Esophagus squamous epithelium (tissue), 5 donors: ENCODE data around the gene KRTDAP. TPM values are rescaled to one million over a fixed set of nuclear protein-coding genes. Genes with fewer than 3 reads are reported as not detected.

ENCODE experiments used
- DNase-seq: peaks from one replicate; lab custom pipeline; 2025; lab: John Stamatoyannopoulos, UW
- H3K27ac ChIP-seq, 4 donors: fragments of 200-600 bp; sonication (generic); one replicate each; pipeline ENCODE4 v1.5.1; 2016 to 2019; ENCODE audit warnings: mild to moderate bottlenecking in 1 of 4
- H3K27me3 ChIP-seq, 4 donors: fragments of 200-600 bp; sonication (generic); 1 replicate in 3 of 4; 2 replicates in 1 of 4; pipeline versions ENCODE4 v1.5.1 to v1.6.0; 2017 to 2021; ENCODE audit warnings: antibody characterized with exemption in 1 of 4
- H3K36me3 ChIP-seq, 3 donors: fragments of 200-600 bp; sonication (generic); one replicate each; pipeline ENCODE4 v1.5.1; 2016 to 2019
- H3K4me1 ChIP-seq, 3 donors: fragments of 200-600 bp; sonication (generic); one replicate each; pipeline ENCODE4 v1.5.1; 2017 to 2019
- H3K4me3 ChIP-seq, 4 donors: fragments of 200-600 bp; sonication (generic); 1 replicate in 3 of 4; 2 replicates in 1 of 4; pipeline ENCODE4 v1.5.1; 2016 to 2019; ENCODE audit warnings: mild to moderate bottlenecking in 2 of 4, moderate library complexity in 1 of 4
- H3K9me3 ChIP-seq, 3 donors: fragments of 200-600 bp; sonication (generic); one replicate each; pipeline ENCODE4 v1.5.1; 2016 to 2019
- POLR2A ChIP-seq, 4 donors: fragments of 450-650 bp; IDR thresholded peaks; one replicate each; pipeline ENCODE4 v1.6.1; 2017; ENCODE audit warnings: antibody characterized with exemption in 4 of 4, mild to moderate bottlenecking in 4 of 4, moderate library complexity in 3 of 4
- WGBS, 2 donors: methylation state at CpG; one replicate each; pipeline ENCODE4 v1.1.5; 2018; 5-methylcytosine and 5-hydroxymethylcytosine counted together
- intact Hi-C: fragments of 100-400 bp; cut with DNase I; formaldehyde crosslinking; loops from one replicate; pipeline ENCODE4 v1.15.0; 2022
- total RNA-seq, 4 donors: library from RNA; depleted of rRNA; stranded (reverse); fragments of >200 nt; gene quantifications; one replicate each; pipeline ENCODE4 v1.1.0, GENCODE V29; 2016
- TF ChIP-seq, protein P1 (sequence below), 6 experiments: fragments of 450-650 bp in 4 of 6; fragments of 200-600 bp in 2 of 6; sonication (generic) in 2 of 6; IDR thresholded peaks; one replicate each; pipeline ENCODE4 v1.5.1; 2016 to 2019; ENCODE audit warnings: antibody characterized with exemption in 6 of 6, mild to moderate bottlenecking in 4 of 6, moderate library complexity in 4 of 6
- donor health status: DM: yes; HTN: yes; CAD: no.

Gene KRTDAP
- total RNA-seq, 4 donors from 2014 or later, result 4.6 to 656 (median 111) TPM

DNA sequence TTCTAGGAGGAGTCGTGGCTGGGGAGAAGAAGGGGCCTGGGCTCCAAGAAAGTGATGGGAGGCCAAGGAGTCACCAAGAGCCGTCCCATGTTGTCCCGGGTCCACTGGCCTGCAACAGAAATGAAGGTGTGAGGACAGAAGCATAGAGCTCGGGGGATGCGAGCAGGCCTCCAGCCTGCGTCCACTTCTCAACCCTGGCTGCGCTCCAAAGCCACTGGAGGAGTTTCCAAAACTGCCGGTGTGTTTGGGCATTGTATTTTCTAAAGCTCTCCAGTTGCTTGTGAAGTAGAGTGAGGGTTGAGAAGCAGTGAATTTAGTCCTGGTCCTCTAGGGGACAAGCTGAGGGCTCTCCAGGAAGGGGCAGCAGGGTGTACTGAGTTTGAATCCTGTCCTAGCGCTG, 29.2 kb downstream of the KRTDAP start:
- Histone ChIP-seq H3K4me3 (no peak overlapping the region), H3K4me1 (peaks cover 12 to 32% (median 15%) of the 10 kb centered on the region in 3 donors), H3K36me3 (no peaks in the 10 kb centered on the region), H3K9me3 (no peaks in the 10 kb centered on the region), H3K27ac (no peak overlapping the region), H3K27me3 (peaks cover 0 to 6% (median 0%) of the 10 kb centered on the region in 4 donors)
- WGBS, 2 donors, result 78 to 80% methylated on average over 9 of the region's 9 CpGs
- no peak for TF ChIP-seq POLR2A (IDR thresholded peaks at IDR 0.05)
- TF ChIP-seq, protein P1, sequence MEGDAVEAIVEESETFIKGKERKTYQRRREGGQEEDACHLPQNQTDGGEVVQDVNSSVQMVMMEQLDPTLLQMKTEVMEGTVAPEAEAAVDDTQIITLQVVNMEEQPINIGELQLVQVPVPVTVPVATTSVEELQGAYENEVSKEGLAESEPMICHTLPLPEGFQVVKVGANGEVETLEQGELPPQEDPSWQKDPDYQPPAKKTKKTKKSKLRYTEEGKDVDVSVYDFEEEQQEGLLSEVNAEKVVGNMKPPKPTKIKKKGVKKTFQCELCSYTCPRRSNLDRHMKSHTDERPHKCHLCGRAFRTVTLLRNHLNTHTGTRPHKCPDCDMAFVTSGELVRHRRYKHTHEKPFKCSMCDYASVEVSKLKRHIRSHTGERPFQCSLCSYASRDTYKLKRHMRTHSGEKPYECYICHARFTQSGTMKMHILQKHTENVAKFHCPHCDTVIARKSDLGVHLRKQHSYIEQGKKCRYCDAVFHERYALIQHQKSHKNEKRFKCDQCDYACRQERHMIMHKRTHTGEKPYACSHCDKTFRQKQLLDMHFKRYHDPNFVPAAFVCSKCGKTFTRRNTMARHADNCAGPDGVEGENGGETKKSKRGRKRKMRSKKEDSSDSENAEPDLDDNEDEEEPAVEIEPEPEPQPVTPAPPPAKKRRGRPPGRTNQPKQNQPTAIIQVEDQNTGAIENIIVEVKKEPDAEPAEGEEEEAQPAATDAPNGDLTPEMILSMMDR (IDR thresholded peaks at IDR 0.05), result no peak
- DNase-seq, result no peak
- intact Hi-C loops, result no loop called here

DNA sequence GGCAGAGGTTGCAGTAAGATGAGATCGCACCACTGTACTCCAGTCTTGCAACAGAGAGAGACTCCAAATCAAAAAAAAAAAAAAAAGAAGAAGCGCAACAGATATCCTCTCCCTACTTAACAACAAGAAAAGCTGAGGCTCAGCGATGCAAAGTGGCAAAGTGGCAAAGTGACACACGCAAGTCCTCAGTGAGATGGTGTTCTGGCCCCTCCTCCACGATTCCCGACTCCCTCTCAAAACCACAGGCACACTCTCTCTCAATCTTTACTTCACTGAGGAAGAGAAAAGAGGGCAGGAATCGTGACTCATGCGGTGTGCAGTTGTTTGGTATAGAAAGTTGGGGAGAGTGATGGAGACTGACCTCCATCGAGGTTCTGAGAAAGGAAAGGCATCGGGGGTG, 29.7 kb downstream of the KRTDAP start:
- Histone ChIP-seq H3K27me3 (peaks cover 0 to 5% (median 0%) of the 10 kb centered on the region in 4 donors), H3K27ac (no peak overlapping the region), H3K36me3 (no peaks in the 10 kb centered on the region), H3K4me1 (peaks cover 12 to 32% (median 15%) of the 10 kb centered on the region in 3 donors), H3K9me3 (no peaks in the 10 kb centered on the region), H3K4me3 (no peak overlapping the region)
- 64 to 77% methylated on average over 10 of the region's 10 CpGs for WGBS, 2 donors
- TF ChIP-seq POLR2A (IDR thresholded peaks at IDR 0.05), result no peak
- TF ChIP-seq, protein P1 (IDR thresholded peaks at IDR 0.05), result no peak
- DNase-seq, result no peak
- intact Hi-C loops, result no loop called here

DNA sequence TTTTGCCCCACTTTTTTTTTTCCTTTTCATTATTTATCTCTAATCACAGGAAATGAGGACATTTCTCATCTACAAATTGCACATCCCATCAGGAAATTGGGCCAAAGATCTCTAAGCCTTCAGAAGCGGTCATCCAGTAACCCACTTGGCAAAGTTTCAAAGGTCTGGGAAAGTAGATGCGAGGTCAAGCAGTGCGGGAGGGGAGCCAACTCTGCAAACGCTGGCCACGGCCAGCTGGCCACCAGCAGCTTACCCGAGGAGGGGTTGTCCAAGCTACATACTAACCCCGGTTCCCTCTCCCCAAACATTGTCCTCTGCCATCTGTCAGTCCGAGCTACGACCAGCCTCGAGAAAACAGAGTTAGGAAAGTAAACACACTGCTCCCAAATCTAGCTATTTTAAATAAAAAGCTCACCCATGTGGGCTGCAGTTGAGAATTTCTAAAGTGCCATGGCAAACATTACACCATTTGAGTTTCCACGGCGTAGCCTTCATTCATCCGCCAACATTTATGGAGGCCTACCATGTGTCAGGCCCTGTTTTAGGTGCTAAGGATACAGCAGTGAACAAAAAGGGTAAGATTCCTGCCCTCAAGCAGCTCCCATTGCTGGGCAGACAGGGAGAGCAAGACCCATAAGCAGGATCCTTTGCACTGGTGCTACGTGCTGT, 30.7 kb downstream of the KRTDAP start:
- 43 to 45% methylated on average over 12 to 13 of the region's 14 CpGs for WGBS, 2 donors
- TF ChIP-seq, protein P1 (IDR thresholded peaks at IDR 0.05), result no peak
- no peak for TF ChIP-seq POLR2A (IDR thresholded peaks at IDR 0.05)
- Histone ChIP-seq H3K27me3 (peaks cover 0 to 5% (median 0%) of the 10 kb centered on the region in 4 donors), H3K27ac (no peak overlapping the region), H3K4me3 (no peak overlapping the region), H3K36me3 (no peaks in the 10 kb centered on the region), H3K4me1 (peaks cover 12 to 32% (median 15%) of the 10 kb centered on the region in 3 donors), H3K9me3 (no peaks in the 10 kb centered on the region)
- DNase-seq, result no peak
- intact Hi-C loops, result no loop called here

DNA sequence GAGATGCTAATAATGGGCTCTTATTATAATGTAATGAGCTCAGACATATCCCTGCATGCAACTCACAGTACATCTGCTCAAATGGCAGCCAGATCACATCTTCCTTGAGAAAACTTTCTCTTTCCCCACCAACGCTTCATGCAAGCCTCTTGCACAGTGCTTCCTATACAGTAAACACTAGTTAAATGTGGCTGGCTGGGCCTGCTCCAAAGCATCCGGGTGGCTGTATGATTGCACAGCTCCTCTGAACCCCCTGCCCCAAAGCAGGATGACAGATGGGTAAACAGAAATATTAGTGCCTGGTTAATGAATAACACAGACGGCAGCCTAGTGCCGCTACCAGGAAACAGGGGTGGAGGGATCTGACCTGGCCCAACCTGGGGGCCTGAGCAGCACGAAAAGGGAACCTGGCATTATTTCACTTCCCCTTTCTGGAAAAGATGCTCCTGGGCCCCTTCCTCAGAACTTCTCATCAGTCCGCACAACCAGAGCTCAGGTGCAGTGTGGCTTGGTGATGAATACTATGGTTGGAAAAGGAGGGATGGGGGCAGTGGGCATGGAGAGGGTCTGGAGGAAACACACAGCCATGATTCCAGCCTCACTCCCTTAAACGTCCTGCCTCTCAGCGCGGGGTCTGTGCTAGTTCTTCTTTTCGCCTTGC, 31.4 kb downstream of the KRTDAP start:
- no peak overlapping the region for H3K4me3 ChIP-seq
- no peak for DNase-seq
- no peaks in the 10 kb centered on the region for H3K36me3 ChIP-seq
- H3K27ac ChIP-seq, result peak overlapping the region in 2 of 4 donors; percentile 49 to 52
- H3K4me1 ChIP-seq, result peaks cover 12 to 32% (median 15%) of the 10 kb centered on the region in 3 donors
- TF ChIP-seq POLR2A (IDR thresholded peaks at IDR 0.05), result no peak
- TF ChIP-seq, protein P1 (IDR thresholded peaks at IDR 0.05), result no peak
- H3K27me3 ChIP-seq, result peaks cover 0 to 5% (median 0%) of the 10 kb centered on the region in 4 donors
- H3K9me3 ChIP-seq, result no peaks in the 10 kb centered on the region
- intact Hi-C loops, result no loop called here
- WGBS, 2 donors, result 25 to 42% methylated on average over 9 of the region's 10 CpGs

DNA sequence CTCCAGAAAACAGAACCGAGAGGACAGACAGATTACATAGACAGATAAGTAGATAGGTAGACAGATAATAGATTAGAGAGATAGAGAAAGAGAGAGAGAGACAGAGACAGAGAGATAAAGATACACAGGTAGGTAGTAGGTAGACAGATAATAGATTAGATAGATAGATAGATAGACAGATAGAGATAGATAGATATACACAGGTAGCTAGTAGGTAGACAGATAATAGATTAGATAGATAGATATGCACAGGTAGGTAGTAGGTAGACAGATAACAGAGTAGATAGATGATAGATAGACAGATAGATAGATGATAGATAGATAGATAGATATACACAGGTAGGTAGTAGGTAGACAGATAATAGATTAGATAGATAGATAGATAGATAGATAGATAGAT, 32.1 kb downstream of the KRTDAP start:
- WGBS, 2 donors, result 53 to 64% methylated on average over 1 of the region's 1 CpG
- H3K27ac ChIP-seq, result no peak overlapping the region
- intact Hi-C loops, result no loop called here
- H3K9me3 ChIP-seq, result no peaks in the 10 kb centered on the region
- H3K4me3 ChIP-seq, result no peak overlapping the region
- no peaks in the 10 kb centered on the region for H3K36me3 ChIP-seq
- no peak for TF ChIP-seq POLR2A (IDR thresholded peaks at IDR 0.05)
- TF ChIP-seq, protein P1 (IDR thresholded peaks at IDR 0.05), result no peak
- DNase-seq, result no peak
- H3K27me3 ChIP-seq, result peaks cover 0 to 1% (median 0%) of the 10 kb centered on the region in 4 donors
- peaks cover 12 to 27% (median 15%) of the 10 kb centered on the region in 3 donors for H3K4me1 ChIP-seq
